ENCODE measurements around the gene OR5B21. TPM values are rescaled to one million over a fixed set of nuclear protein-coding genes. Genes with fewer than 3 reads are reported as not detected.

OR5B21 gene
- total and polyA plus RNA-seq, 5 donors from 2014 or later = not detected

Other genes starting within 250 kb of the OR5B21 start
- not detected for gene OR10W1, start 239.8 kb downstream of the OR5B21 start, total RNA-seq
- gene OR10W1, start 239.8 kb downstream of the OR5B21 start, polyA plus RNA-seq = not detected
- gene OR5B17, start 149.0 kb downstream of the OR5B21 start, total RNA-seq = not detected
- not detected for gene OR5B17, start 149.0 kb downstream of the OR5B21 start, polyA plus RNA-seq
- not detected for gene OR5B3, start 101.2 kb downstream of the OR5B21 start, total RNA-seq
- not detected for gene OR5B3, start 101.2 kb downstream of the OR5B21 start, polyA plus RNA-seq
- gene OR5B2, start 80.0 kb downstream of the OR5B21 start, total RNA-seq = not detected
- not detected for gene OR5B2, start 80.0 kb downstream of the OR5B21 start, polyA plus RNA-seq
- not detected for gene OR5B12, start 65.9 kb downstream of the OR5B21 start, total RNA-seq
- not detected for gene OR5B12, start 65.9 kb downstream of the OR5B21 start, polyA plus RNA-seq
- gene LPXN, start 67.8 kb upstream of the OR5B21 start, total RNA-seq = 101 TPM
- 100 to 1,000 TPM; 221 to 314 (median 265) TPM for gene LPXN, start 67.8 kb upstream of the OR5B21 start, polyA plus RNA-seq
- 46.5 TPM for gene ZFP91, start 71.0 kb upstream of the OR5B21 start, total RNA-seq
- gene ZFP91, start 71.0 kb upstream of the OR5B21 start, polyA plus RNA-seq = 1 to 10 TPM; 5.0 to 8.6 (median 6.8) TPM
- gene CNTF, start 114.6 kb upstream of the OR5B21 start, total RNA-seq = 4.9 TPM
- not detected for gene CNTF, start 114.6 kb upstream of the OR5B21 start, polyA plus RNA-seq
- gene GLYAT, start 223.8 kb upstream of the OR5B21 start, total RNA-seq = not detected
- not detected for gene GLYAT, start 223.8 kb upstream of the OR5B21 start, polyA plus RNA-seq

Data from CD4-positive, CD25-positive, alpha-beta regulatory T cell (primary cell).